PFSK-1 (cell line): Measurements from ENCODE around the gene LCT.

Experiments
- FOXP2 ChIP-seq: optimal IDR thresholded peaks from 2 replicates; pipeline ENCODE3; 2011; ENCODE audit warnings: borderline replicate concordance, control low read depth, inconsistent platforms; ENCODE audit not compliant: insufficient read depth; ENCODE audit errors: extremely low read length, extremely low read depth
- POLR2AphosphoS5 ChIP-seq: IDR thresholded peaks from 2 replicates; pipeline ENCODE4 v1.6.1; 2012; ENCODE audit warnings: low read depth, mild to moderate bottlenecking, control low read depth, low read length, moderate library complexity
- SIN3A ChIP-seq: IDR thresholded peaks from 2 replicates; pipeline ENCODE4 v1.6.1; 2012; ENCODE audit warnings: mild to moderate bottlenecking, low read length, moderate library complexity, borderline replicate concordance; ENCODE audit not compliant: insufficient read depth
- TAF1 ChIP-seq: IDR thresholded peaks from 2 replicates; pipeline ENCODE4 v1.6.1; 2012; ENCODE audit warnings: low read length, control low read depth, borderline replicate concordance; ENCODE audit not compliant: insufficient read depth
- TF ChIP-seq, protein P1 (sequence below), 2 experiments: IDR thresholded peaks; 2 replicates each; pipeline versions ENCODE4 v1.6.1 to v1.8.0; 2011 to 2012; ENCODE audit warnings: low read depth in 2 of 2, low read length in 2 of 2, control low read depth in 1 of 2, inconsistent platforms in 1 of 2, mild to moderate bottlenecking in 1 of 2, moderate library complexity in 1 of 2; ENCODE audit not compliant: insufficient read depth in 1 of 2

The LCT gene

DNA sequence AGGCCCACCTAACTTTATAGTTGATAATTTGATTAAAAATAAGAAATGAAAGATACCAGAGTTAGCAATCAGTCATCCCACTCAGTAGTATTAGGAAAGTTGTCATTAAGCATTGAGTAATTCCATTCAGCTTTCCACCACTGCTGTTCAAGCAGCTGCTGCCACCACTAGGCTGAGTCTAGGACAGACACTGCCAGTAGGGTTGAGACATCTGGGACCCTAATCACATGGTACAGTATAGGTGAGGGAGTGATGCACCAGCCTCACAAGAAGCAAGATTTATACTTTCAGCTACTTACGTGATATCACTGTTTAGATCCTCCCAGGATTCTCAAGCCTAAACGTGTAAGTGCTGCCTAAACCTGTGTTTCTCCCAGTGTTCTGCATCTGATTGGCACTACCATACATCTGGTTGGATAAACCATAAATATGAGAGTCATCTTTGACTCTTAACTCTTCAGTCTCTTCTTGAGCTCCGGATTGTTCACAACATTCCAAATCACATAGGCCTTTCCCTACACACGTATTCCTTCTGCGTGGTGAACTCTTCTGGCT is 92.1 kb downstream of the LCT start:
- no peak for TF ChIP-seq SIN3A
- TF ChIP-seq, protein P1, sequence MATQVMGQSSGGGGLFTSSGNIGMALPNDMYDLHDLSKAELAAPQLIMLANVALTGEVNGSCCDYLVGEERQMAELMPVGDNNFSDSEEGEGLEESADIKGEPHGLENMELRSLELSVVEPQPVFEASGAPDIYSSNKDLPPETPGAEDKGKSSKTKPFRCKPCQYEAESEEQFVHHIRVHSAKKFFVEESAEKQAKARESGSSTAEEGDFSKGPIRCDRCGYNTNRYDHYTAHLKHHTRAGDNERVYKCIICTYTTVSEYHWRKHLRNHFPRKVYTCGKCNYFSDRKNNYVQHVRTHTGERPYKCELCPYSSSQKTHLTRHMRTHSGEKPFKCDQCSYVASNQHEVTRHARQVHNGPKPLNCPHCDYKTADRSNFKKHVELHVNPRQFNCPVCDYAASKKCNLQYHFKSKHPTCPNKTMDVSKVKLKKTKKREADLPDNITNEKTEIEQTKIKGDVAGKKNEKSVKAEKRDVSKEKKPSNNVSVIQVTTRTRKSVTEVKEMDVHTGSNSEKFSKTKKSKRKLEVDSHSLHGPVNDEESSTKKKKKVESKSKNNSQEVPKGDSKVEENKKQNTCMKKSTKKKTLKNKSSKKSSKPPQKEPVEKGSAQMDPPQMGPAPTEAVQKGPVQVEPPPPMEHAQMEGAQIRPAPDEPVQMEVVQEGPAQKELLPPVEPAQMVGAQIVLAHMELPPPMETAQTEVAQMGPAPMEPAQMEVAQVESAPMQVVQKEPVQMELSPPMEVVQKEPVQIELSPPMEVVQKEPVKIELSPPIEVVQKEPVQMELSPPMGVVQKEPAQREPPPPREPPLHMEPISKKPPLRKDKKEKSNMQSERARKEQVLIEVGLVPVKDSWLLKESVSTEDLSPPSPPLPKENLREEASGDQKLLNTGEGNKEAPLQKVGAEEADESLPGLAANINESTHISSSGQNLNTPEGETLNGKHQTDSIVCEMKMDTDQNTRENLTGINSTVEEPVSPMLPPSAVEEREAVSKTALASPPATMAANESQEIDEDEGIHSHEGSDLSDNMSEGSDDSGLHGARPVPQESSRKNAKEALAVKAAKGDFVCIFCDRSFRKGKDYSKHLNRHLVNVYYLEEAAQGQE (IDR thresholded peaks at IDR 0.05; ENCODE audit: insufficient read depth in 1 of 2, low read depth in 2 of 2, low read length in 2 of 2) = no peak
- TF ChIP-seq FOXP2 = no peak
- TF ChIP-seq TAF1 = no peak
- no peak for TF ChIP-seq POLR2AphosphoS5

DNA sequence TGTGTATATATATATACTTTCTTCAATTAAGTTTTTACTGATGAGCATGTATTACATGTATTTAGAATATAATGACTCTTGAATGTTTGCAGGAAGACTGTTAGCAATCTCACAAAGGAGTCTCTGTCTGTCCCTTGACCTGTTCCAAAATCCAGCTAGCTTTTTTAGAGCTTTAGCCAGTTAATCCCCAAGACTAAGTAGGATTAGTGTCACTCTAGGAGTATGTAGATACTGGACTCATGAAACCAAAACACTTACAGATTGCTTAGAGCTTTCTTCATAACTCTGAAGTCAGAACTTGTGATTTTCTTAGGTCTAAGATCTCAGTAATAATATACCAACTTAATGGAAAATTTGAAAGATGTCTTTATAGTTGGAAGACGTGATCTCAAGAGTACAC is 93.1 kb downstream of the LCT start:
- no peak for TF ChIP-seq SIN3A
- no peak for TF ChIP-seq FOXP2
- no peak for TF ChIP-seq TAF1
- TF ChIP-seq, protein P1 (IDR thresholded peaks at IDR 0.05; ENCODE audit: insufficient read depth in 1 of 2, low read depth in 2 of 2, low read length in 2 of 2) = no peak
- TF ChIP-seq POLR2AphosphoS5 = no peak

DNA sequence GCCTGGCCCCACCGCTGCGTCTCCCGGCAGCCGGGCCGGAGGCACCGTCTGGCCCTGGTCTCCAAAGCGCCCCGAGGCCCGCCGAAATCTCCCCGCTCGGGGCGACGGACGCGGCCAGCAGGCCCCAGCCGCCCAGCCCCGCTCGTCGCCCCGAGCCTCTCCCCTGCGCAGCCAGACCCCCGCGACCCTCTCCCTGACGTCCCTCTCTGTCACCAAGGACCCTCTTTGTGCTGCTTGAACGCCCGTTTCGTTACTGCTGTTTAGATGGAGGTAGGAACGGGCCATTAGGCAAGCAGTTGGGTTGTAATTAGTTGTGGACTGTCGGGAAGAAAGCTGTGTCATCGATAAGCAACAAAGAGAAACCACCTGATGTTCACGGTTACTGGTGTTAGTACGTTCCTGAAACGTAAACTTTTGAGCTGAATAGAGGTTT is 94.6 kb downstream of the LCT start:
- TF ChIP-seq, protein P1 (IDR thresholded peaks at IDR 0.05; ENCODE audit: insufficient read depth in 1 of 2, low read depth in 2 of 2, low read length in 2 of 2) = no peak
- TF ChIP-seq SIN3A = 0 out of 2 replicates have a peak, but pooled peaks have one; percentile 15
- TF ChIP-seq TAF1 = 0 out of 2 replicates have a peak, but pooled peaks have one; percentile 28

DNA sequence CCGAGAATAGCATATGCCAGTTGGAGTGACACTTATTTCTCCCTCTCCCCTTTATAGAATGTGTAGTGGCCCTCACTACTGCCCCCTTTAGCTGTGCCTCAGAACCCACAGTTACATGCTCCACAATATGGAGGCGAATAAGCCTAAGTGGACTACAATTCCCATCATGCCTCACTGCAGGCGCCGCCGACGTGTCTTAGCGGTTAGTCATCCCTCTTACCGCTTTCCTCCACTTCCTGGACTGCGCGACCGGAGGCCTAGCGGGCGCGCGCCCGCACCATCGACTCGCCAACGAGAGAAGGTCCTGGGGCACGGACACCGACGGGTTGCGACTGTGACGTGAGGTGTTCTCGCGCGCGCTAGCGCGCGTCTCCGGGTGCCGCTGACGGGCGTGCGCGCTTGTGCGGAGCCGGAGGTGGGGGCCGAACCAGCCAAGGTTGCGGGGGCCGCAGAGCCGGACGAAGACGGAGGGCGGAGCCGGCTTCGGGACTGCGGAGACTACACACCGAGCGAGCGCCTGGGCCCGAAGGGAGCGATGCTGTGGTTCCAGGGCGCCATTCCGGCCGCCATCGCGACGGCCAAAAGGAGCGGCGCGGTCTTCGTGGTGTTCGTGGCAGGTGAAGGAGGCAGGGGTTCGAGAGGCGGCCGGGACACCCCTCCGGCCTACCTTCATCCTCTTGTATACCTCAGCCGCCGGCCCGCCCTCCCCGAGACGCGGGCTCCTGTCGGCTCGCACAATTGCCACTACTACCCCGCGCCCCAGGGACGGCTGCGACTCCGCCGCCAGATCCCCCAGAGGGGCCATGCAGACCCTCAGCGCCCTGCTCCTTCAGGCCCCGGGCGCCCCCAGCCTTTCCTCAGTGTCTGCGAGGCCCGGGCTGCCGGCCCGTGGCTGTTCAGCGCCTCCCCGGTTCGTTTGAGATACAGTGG is 95.3 kb downstream of the LCT start, which contains the start of gene UBXN4:
Gene UBXN4 (plus strand): TSS at position 461 of the 930 bp plus-strand sequence. CDS start 75 bp downstream, at position 536.
- TF ChIP-seq SIN3A = 0 out of 2 replicates have a peak, but pooled peaks have one; percentile 10
- peak; percentile 93 for TF ChIP-seq FOXP2
- peak; percentile 91 for TF ChIP-seq POLR2AphosphoS5
- TF ChIP-seq TAF1 = peak; percentile 77; the same call in 1 of the 2 replicates
- TF ChIP-seq, protein P1 (IDR thresholded peaks at IDR 0.05; ENCODE audit: insufficient read depth in 1 of 2, low read depth in 2 of 2, low read length in 2 of 2) = 0 out of 4 replicates have a peak, but pooled peaks of 1 of the 2 experiments have one; percentile 5
